AG04449 (cell line): Measurements from ENCODE around the gene ZBP1.

Experiments used
- CTCF ChIA-PET: fragments of 350-600 bp; formaldehyde crosslinking; extraction: SDS; loops from one replicate; lab custom pipeline; 2021; ENCODE audit warnings: antibody characterized with exemption; lab: Yijun Ruan, JAX
- POLR2A ChIA-PET: fragments of 400-600, 350-600 bp; formaldehyde crosslinking; extraction: SDS; loops from one replicate; lab custom pipeline; 2020; ENCODE audit warnings: antibody characterized with exemption, inconsistent platforms; lab: Yijun Ruan, JAX
- DNase-seq: peaks from one replicate; pipeline ENCODE4 v3.0.0-alpha.2; 2010; ENCODE audit warnings: low read depth, low spot score
- H3K4me3 ChIP-seq: 2 replicates; pipeline ENCODE4 v1.5.1; 2011; ENCODE audit warnings: low read depth, mild to moderate bottlenecking, control low read depth, low read length
- CTCF ChIP-seq: IDR thresholded peaks from one replicate; pipeline ENCODE4 v1.5.1; 2011; ENCODE audit warnings: mild to moderate bottlenecking, moderate library complexity, low read length, control low read depth, inconsistent platforms; ENCODE audit not compliant: insufficient read depth; ENCODE audit errors: missing control alignments

Gene ZBP1

GRCh38 chr20:57617079-57617795 is 3.0 kb downstream of the ZBP1 start:
- DNase-seq: no peak
- TF ChIP-seq CTCF: no peak
- ChIA-PET POLR2A (no interaction called here), CTCF (interaction anchor here (1.0 to 1.8 kb wide), 2 partner anchors 10 to 37 kb away, joined by 3 to 4 read pairs; no protein-coding TSS in a partner anchor)
- no peak overlapping the region for H3K4me3 ChIP-seq

GRCh38 chr20:57616143-57616951 is 3.9 kb downstream of the ZBP1 start:
- no peak for TF ChIP-seq CTCF
- no peak overlapping the region for H3K4me3 ChIP-seq
- POLR2A ChIA-PET: no interaction called here
- DNase-seq: no peak
- CTCF ChIA-PET: interaction anchor here (0.9 to 1.0 kb wide), 2 partner anchors 18 to 20 kb away, joined by 3 to 4 read pairs; no protein-coding TSS in a partner anchor

- POLR2A ChIA-PET: no interaction called here
- TF ChIP-seq CTCF: no peak
- CTCF ChIA-PET: interaction anchor here (0.9 to 1.8 kb wide), 2 partner anchors 17 to 594 kb away, joined by 4 to 6 read pairs; no protein-coding TSS in a partner anchor
- DNase-seq: no peak
- H3K4me3 ChIP-seq: no peak overlapping the region
Observed at GRCh38 chr20:57615445-57615811, 4.8 kb downstream of the ZBP1 start.

GRCh38 chr20:57614490-57615444 is 5.5 kb downstream of the ZBP1 start:
- POLR2A ChIA-PET: no interaction called here
- CTCF ChIA-PET: interaction anchor here (0.7 to 1.8 kb wide), 4 partner anchors 9 to 595 kb away, joined by 3 to 6 read pairs (median 4); no protein-coding TSS in a partner anchor
- no peak for DNase-seq
- no peak for TF ChIP-seq CTCF
- H3K4me3 ChIP-seq: no peak overlapping the region

- ChIA-PET CTCF (interaction anchor here (0.9 kb wide), 1 partner anchor 10 kb away, joined by 3 read pairs; no protein-coding TSS in a partner anchor), POLR2A (no interaction called here)
- no peak for TF ChIP-seq CTCF
- DNase-seq: no peak
- no peak overlapping the region for H3K4me3 ChIP-seq
Observed at GRCh38 chr20:57613481-57613921, 6.7 kb downstream of the ZBP1 start.
